Transverse colon (tissue), 4 donors: ENCODE measurements around the gene MEIKIN.
"Not testable (repeated sequence)": the region's sequence is repeated elsewhere in the genome, so short reads cannot be mapped to it uniquely, and the experiment has no call there.

Experiments
- EP300 ChIP-seq: sonication (generic); formaldehyde crosslinking; IDR thresholded peaks from one replicate; pipeline ENCODE4 v1.6.1; 2017; ENCODE audit warnings: antibody characterized with exemption, low read depth
- POLR2A ChIP-seq: fragments of 450-650 bp; IDR thresholded peaks from one replicate; pipeline ENCODE4 v1.6.1; 2016; ENCODE audit warnings: antibody characterized with exemption, mild to moderate bottlenecking, moderate library complexity
- POLR2AphosphoS5 ChIP-seq, 3 donors: sonication (generic); formaldehyde crosslinking; IDR thresholded peaks; one replicate each; pipeline ENCODE4 v1.6.1; 2016; ENCODE audit warnings: antibody characterized with exemption in 3 of 3
- TF ChIP-seq, protein P1 (sequence below), 5 experiments: fragments of 200-600 bp in 3 of 5; fragments of 450-650 bp in 2 of 5; sonication (generic) in 3 of 5; IDR thresholded peaks; 1 replicate in 2 of 5; 2 replicates in 3 of 5; pipeline ENCODE4 v1.5.1; 2016 to 2017; ENCODE audit warnings: antibody characterized with exemption in 5 of 5, inconsistent platforms in 3 of 5, mild to moderate bottlenecking in 2 of 5, moderate library complexity in 1 of 5

DNA sequence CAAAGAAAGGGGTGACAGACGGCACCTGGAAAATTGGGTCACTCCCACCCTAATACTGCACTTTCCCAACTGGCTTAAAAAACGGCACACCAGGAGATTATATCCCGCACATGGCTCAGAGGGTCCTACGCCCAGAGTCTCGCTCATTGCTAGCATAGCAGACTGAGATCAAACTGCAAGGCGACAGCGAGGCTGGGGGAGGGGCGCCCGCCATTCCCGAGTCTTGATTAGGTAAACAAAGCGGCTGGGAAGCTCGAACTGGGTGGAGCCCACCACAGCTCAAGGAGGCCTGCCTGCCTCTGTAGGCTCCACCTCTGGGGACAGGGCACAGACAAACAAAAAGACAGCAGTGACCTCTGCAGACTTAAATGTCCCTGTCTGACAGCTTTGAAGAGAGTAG is 74.2 kb downstream of the MEIKIN start:
- TF ChIP-seq POLR2AphosphoS5 (IDR thresholded peaks at IDR 0.05); POLR2A; EP300: not testable (repeated sequence)
- TF ChIP-seq, protein P1, sequence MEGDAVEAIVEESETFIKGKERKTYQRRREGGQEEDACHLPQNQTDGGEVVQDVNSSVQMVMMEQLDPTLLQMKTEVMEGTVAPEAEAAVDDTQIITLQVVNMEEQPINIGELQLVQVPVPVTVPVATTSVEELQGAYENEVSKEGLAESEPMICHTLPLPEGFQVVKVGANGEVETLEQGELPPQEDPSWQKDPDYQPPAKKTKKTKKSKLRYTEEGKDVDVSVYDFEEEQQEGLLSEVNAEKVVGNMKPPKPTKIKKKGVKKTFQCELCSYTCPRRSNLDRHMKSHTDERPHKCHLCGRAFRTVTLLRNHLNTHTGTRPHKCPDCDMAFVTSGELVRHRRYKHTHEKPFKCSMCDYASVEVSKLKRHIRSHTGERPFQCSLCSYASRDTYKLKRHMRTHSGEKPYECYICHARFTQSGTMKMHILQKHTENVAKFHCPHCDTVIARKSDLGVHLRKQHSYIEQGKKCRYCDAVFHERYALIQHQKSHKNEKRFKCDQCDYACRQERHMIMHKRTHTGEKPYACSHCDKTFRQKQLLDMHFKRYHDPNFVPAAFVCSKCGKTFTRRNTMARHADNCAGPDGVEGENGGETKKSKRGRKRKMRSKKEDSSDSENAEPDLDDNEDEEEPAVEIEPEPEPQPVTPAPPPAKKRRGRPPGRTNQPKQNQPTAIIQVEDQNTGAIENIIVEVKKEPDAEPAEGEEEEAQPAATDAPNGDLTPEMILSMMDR (IDR thresholded peaks at IDR 0.05), result not testable (repeated sequence)
